MG63 (cell line): ENCODE results near the gene MAP4K2. TPM values are rescaled to one million over a fixed set of nuclear protein-coding genes. Genes with fewer than 3 reads are reported as not detected.

Experiments used
- DNase-seq: peaks from one replicate; pipeline ENCODE4 v3.0.0-alpha.2; 2020
- H3K27me3 ChIP-seq: fragments of 250-450 bp; sonication (Bioruptor Pico); 2 replicates; pipeline ENCODE4 v1.5.1; 2020; ENCODE audit warnings: mild to moderate bottlenecking, moderate library complexity
- H3K36me3 ChIP-seq: fragments of 250-450 bp; sonication (Bioruptor Pico); 2 replicates; pipeline ENCODE4 v1.5.1; 2020; ENCODE audit warnings: mild to moderate bottlenecking, moderate library complexity
- H3K4me3 ChIP-seq: fragments of 250-450 bp; sonication (Bioruptor Pico); 2 replicates; pipeline ENCODE4 v1.5.1; 2020; ENCODE audit warnings: mild to moderate bottlenecking, moderate library complexity
- H3K9me3 ChIP-seq: fragments of 250-450 bp; sonication (Bioruptor Pico); 2 replicates; pipeline ENCODE4 v1.5.1; 2020; ENCODE audit warnings: mild to moderate bottlenecking, moderate library complexity
- total RNA-seq: library from RNA; depleted of rRNA; stranded (reverse); fragments of >200 nt; shearing (Covaris generic); gene quantifications from 2 replicates; pipeline ENCODE4 v1.2.3, GENCODE V29; 2014; ENCODE audit warnings: low replicate concordance

Gene MAP4K2
- total RNA-seq, 1 experiment from 2014 or later = 6.2 TPM

- H3K9me3 ChIP-seq = no peaks in the 10 kb centered on the region
- DNase-seq = no peak
- no peaks in the 10 kb centered on the region for H3K27me3 ChIP-seq
- H3K4me3 ChIP-seq = no peak overlapping the region
- H3K36me3 ChIP-seq = peaks cover 14% of the 10 kb centered on the region
Measured at GRCh38 chr11:64758330-64759079, 44.5 kb downstream of the MAP4K2 start.

GRCh38 chr11:64757549-64758329 lies 45.3 kb downstream of the MAP4K2 start:
- no peak for DNase-seq
- H3K4me3 ChIP-seq = no peak overlapping the region
- no peaks in the 10 kb centered on the region for H3K27me3 ChIP-seq
- peaks cover 6% of the 10 kb centered on the region for H3K36me3 ChIP-seq
- no peaks in the 10 kb centered on the region for H3K9me3 ChIP-seq

GRCh38 chr11:64755681-64756361 lies 47.2 kb downstream of the MAP4K2 start:
- no peaks in the 10 kb centered on the region for H3K27me3 ChIP-seq
- no peaks in the 10 kb centered on the region for H3K9me3 ChIP-seq
- no peaks in the 10 kb centered on the region for H3K36me3 ChIP-seq
- no peak for DNase-seq
- no peak overlapping the region for H3K4me3 ChIP-seq

GRCh38 chr11:64754919-64755662 lies 47.9 kb downstream of the MAP4K2 start:
- H3K36me3 ChIP-seq = no peaks in the 10 kb centered on the region
- no peak for DNase-seq
- no peak overlapping the region for H3K4me3 ChIP-seq
- H3K27me3 ChIP-seq = no peaks in the 10 kb centered on the region
- no peaks in the 10 kb centered on the region for H3K9me3 ChIP-seq

- no peak for DNase-seq
- Histone ChIP-seq H3K4me3 (no peak overlapping the region), H3K36me3 (no peaks in the 10 kb centered on the region), H3K9me3 (no peaks in the 10 kb centered on the region), H3K27me3 (no peaks in the 10 kb centered on the region)
Measured at GRCh38 chr11:64754124-64754918, 48.7 kb downstream of the MAP4K2 start.

GRCh38 chr11:64753380-64754123 lies 49.5 kb downstream of the MAP4K2 start:
- Histone ChIP-seq H3K9me3 (no peaks in the 10 kb centered on the region), H3K4me3 (no peak overlapping the region), H3K27me3 (no peaks in the 10 kb centered on the region), H3K36me3 (no peaks in the 10 kb centered on the region)
- no peak for DNase-seq

- H3K4me3 ChIP-seq = no peak overlapping the region
- no peaks in the 10 kb centered on the region for H3K27me3 ChIP-seq
- no peaks in the 10 kb centered on the region for H3K9me3 ChIP-seq
- no peak for DNase-seq
- no peaks in the 10 kb centered on the region for H3K36me3 ChIP-seq
Measured at GRCh38 chr11:64753019-64753379, 50.0 kb downstream of the MAP4K2 start.

- no peak for DNase-seq
- H3K36me3 ChIP-seq = no peaks in the 10 kb centered on the region
- no peaks in the 10 kb centered on the region for H3K9me3 ChIP-seq
- H3K4me3 ChIP-seq = no peak overlapping the region
- no peaks in the 10 kb centered on the region for H3K27me3 ChIP-seq
Measured at GRCh38 chr11:64752175-64752970, 50.6 kb downstream of the MAP4K2 start.

GRCh38 chr11:64751580-64751979 lies 51.4 kb downstream of the MAP4K2 start:
- Histone ChIP-seq H3K9me3 (no peaks in the 10 kb centered on the region), H3K36me3 (no peaks in the 10 kb centered on the region), H3K4me3 (no peak overlapping the region), H3K27me3 (no peaks in the 10 kb centered on the region)
- no peak for DNase-seq

- Histone ChIP-seq H3K4me3 (no peak overlapping the region), H3K27me3 (no peaks in the 10 kb centered on the region), H3K36me3 (no peaks in the 10 kb centered on the region), H3K9me3 (no peaks in the 10 kb centered on the region)
- no peak for DNase-seq
Measured at GRCh38 chr11:64751136-64751535, 51.9 kb downstream of the MAP4K2 start.

GRCh38 chr11:64750361-64751054 lies 52.5 kb downstream of the MAP4K2 start:
- Histone ChIP-seq H3K4me3 (no peak overlapping the region), H3K36me3 (no peaks in the 10 kb centered on the region), H3K27me3 (no peaks in the 10 kb centered on the region), H3K9me3 (no peaks in the 10 kb centered on the region)
- DNase-seq = no peak

- no peak overlapping the region for H3K4me3 ChIP-seq
- peaks cover 12% of the 10 kb centered on the region for H3K27me3 ChIP-seq
- H3K9me3 ChIP-seq = no peaks in the 10 kb centered on the region
- DNase-seq = no peak
- no peaks in the 10 kb centered on the region for H3K36me3 ChIP-seq
Measured at GRCh38 chr11:64747961-64748665, 54.9 kb downstream of the MAP4K2 start.

GRCh38 chr11:64746486-64746885 lies 56.5 kb downstream of the MAP4K2 start:
- peaks cover 19% of the 10 kb centered on the region for H3K27me3 ChIP-seq
- H3K4me3 ChIP-seq = no peak overlapping the region
- no peaks in the 10 kb centered on the region for H3K9me3 ChIP-seq
- no peak for DNase-seq
- no peaks in the 10 kb centered on the region for H3K36me3 ChIP-seq
